ENCODE results near the gene DVL2. TPM values are rescaled to one million over a fixed set of nuclear protein-coding genes. Genes with fewer than 3 reads are reported as not detected.

Gene DVL2
- total RNA-seq, 1 experiment from 2014 or later, result 75.0 TPM

GRCh38 chr17:7221278-7222092 lies 12.8 kb downstream of the DVL2 start:
- no peak overlapping the region for H3K4me3 ChIP-seq (ENCODE audit: insufficient read depth, low read depth, low read length)
- no peaks in the 10 kb centered on the region for H3K27me3 ChIP-seq (ENCODE audit: control insufficient read depth, insufficient read depth, low read length)
- peaks cover 35% of the 10 kb centered on the region for H3K36me3 ChIP-seq (replicated peaks; ENCODE audit: control insufficient read depth, insufficient read depth, low read length)
- no peak for DNase-seq

- Histone ChIP-seq H3K4me3 (ENCODE audit: insufficient read depth, low read depth, low read length) (peak overlapping the region; percentile 98), H3K27me3 (ENCODE audit: control insufficient read depth, insufficient read depth, low read length) (no peaks in the 10 kb centered on the region), H3K36me3 (replicated peaks; ENCODE audit: control insufficient read depth, insufficient read depth, low read length) (peaks cover 35% of the 10 kb centered on the region)
- peak; percentile 88 for DNase-seq
These were observed 13.6 kb downstream of the DVL2 start for GRCh38 chr17:7220593-7221277.

- H3K4me3 ChIP-seq (ENCODE audit: insufficient read depth, low read depth, low read length), result peak within 1 kb of the TSS; percentile 98
These were observed 14.3 kb downstream of the DVL2 start, which contains the start of the genes ACADVL and DLG4 for GRCh38 chr17:7219812-7220592. TSS of gene ACADVL (plus strand) at chr17:7219938. CDS start at chr17:7219985, 47 bp downstream. TSS of gene DLG4 (minus strand) at chr17:7219836.

GRCh38 chr17:7219229-7219811 lies 15.0 kb downstream of the DVL2 start:
- no peak for DNase-seq
- no peaks in the 10 kb centered on the region for H3K27me3 ChIP-seq (ENCODE audit: control insufficient read depth, insufficient read depth, low read length)
- H3K4me3 ChIP-seq (ENCODE audit: insufficient read depth, low read depth, low read length), result peak overlapping the region; percentile 98
- peaks cover 32% of the 10 kb centered on the region for H3K36me3 ChIP-seq (replicated peaks; ENCODE audit: control insufficient read depth, insufficient read depth, low read length)

More at GRCh38 chr17:7219812-7220592, 14.3 kb downstream of the DVL2 start, which contains the start of the genes ACADVL and DLG4:
- Histone ChIP-seq H3K36me3 (replicated peaks; ENCODE audit: control insufficient read depth, insufficient read depth, low read length) (peaks cover 35% of the 10 kb centered on the region), H3K27me3 (ENCODE audit: control insufficient read depth, insufficient read depth, low read length) (no peaks in the 10 kb centered on the region)
- peak; percentile 96 for DNase-seq

GRCh38 chr17:7218758-7219157 lies 15.6 kb downstream of the DVL2 start:
- Histone ChIP-seq H3K36me3 (replicated peaks; ENCODE audit: control insufficient read depth, insufficient read depth, low read length) (peaks cover 27% of the 10 kb centered on the region), H3K4me3 (ENCODE audit: insufficient read depth, low read depth, low read length) (no peak overlapping the region)
- DNase-seq, result no peak

GRCh38 chr17:7218166-7218565 lies 16.2 kb downstream of the DVL2 start:
- H3K27me3 ChIP-seq (ENCODE audit: control insufficient read depth, insufficient read depth, low read length), result no peaks in the 10 kb centered on the region
- no peak overlapping the region for H3K4me3 ChIP-seq (ENCODE audit: insufficient read depth, low read depth, low read length)
- DNase-seq, result no peak
- peaks cover 21% of the 10 kb centered on the region for H3K36me3 ChIP-seq (replicated peaks; ENCODE audit: control insufficient read depth, insufficient read depth, low read length)

More at GRCh38 chr17:7218758-7219157, 15.6 kb downstream of the DVL2 start:
- no peaks in the 10 kb centered on the region for H3K27me3 ChIP-seq (ENCODE audit: control insufficient read depth, insufficient read depth, low read length)

- DNase-seq, result peak; percentile 90
- Histone ChIP-seq H3K4me3 (ENCODE audit: insufficient read depth, low read depth, low read length) (peak overlapping the region; percentile 31), H3K36me3 (replicated peaks; ENCODE audit: control insufficient read depth, insufficient read depth, low read length) (peaks cover 13% of the 10 kb centered on the region), H3K27me3 (ENCODE audit: control insufficient read depth, insufficient read depth, low read length) (no peaks in the 10 kb centered on the region)
These were observed 17.0 kb downstream of the DVL2 start for GRCh38 chr17:7217113-7217987.

GRCh38 chr17:7216242-7217112 lies 17.8 kb downstream of the DVL2 start:
- no peak for DNase-seq
- Histone ChIP-seq H3K27me3 (ENCODE audit: control insufficient read depth, insufficient read depth, low read length) (no peaks in the 10 kb centered on the region), H3K4me3 (ENCODE audit: insufficient read depth, low read depth, low read length) (peak overlapping the region; percentile 31), H3K36me3 (replicated peaks; ENCODE audit: control insufficient read depth, insufficient read depth, low read length) (peaks cover 5% of the 10 kb centered on the region)

GRCh38 chr17:7215652-7216180 lies 18.6 kb downstream of the DVL2 start:
- Histone ChIP-seq H3K36me3 (replicated peaks; ENCODE audit: control insufficient read depth, insufficient read depth, low read length) (no peaks in the 10 kb centered on the region; the same call in 1 of the 2 replicates), H3K4me3 (ENCODE audit: insufficient read depth, low read depth, low read length) (peak overlapping the region; percentile 19), H3K27me3 (ENCODE audit: control insufficient read depth, insufficient read depth, low read length) (no peaks in the 10 kb centered on the region)
- DNase-seq, result peak; percentile 81

GRCh38 chr17:7215136-7215638 lies 19.1 kb downstream of the DVL2 start:
- H3K36me3 ChIP-seq (replicated peaks; ENCODE audit: control insufficient read depth, insufficient read depth, low read length), result no peaks in the 10 kb centered on the region
- H3K27me3 ChIP-seq (ENCODE audit: control insufficient read depth, insufficient read depth, low read length), result no peaks in the 10 kb centered on the region
- peak; percentile 72 for DNase-seq
- H3K4me3 ChIP-seq (ENCODE audit: insufficient read depth, low read depth, low read length), result peak overlapping the region; percentile 6

- Histone ChIP-seq H3K27me3 (ENCODE audit: control insufficient read depth, insufficient read depth, low read length) (no peaks in the 10 kb centered on the region), H3K36me3 (replicated peaks; ENCODE audit: control insufficient read depth, insufficient read depth, low read length) (no peaks in the 10 kb centered on the region), H3K4me3 (ENCODE audit: insufficient read depth, low read depth, low read length) (peak overlapping the region; percentile 50)
- DNase-seq, result peak; percentile 98
These were observed 19.8 kb downstream of the DVL2 start for GRCh38 chr17:7214300-7215135.

All from H7 (cell line).